Fibroblast of lung (primary cell): ENCODE measurements around the gene OPTN.

Experiments
- CTCF ChIP-seq, 2 donors: IDR thresholded peaks in 1 of 2; conservative IDR thresholded peaks in 1 of 2; 1 replicate in 1 of 2; 2 replicates in 1 of 2; pipeline ENCODE4 v1.5.1; 2011 to 2012; ENCODE audit warnings: low read length in 2 of 2, control low read depth in 1 of 2, inconsistent platforms in 1 of 2, low read depth in 1 of 2, mild to moderate bottlenecking in 1 of 2
- EZH2 ChIP-seq: IDR thresholded peaks from 2 replicates; pipeline ENCODE4 v1.5.1; 2012; ENCODE audit warnings: low read length, control low read depth, mild to moderate bottlenecking; ENCODE audit errors: missing control alignments

GRCh38 chr10:13115832-13116803, 16.2 kb downstream of the OPTN start:
- TF ChIP-seq CTCF (conservative IDR thresholded peaks at IDR 0.05 in 1 of 2, IDR thresholded peaks at IDR 0.05 in 1 of 2; ENCODE audit: low read depth in 1 of 2, low read length in 2 of 2) (no peak), EZH2 (no peak)
